GM18867 (cell line): ENCODE results near the gene TRIM73.
"Not testable (repeated sequence)": the region's sequence is repeated elsewhere in the genome, so short reads cannot be mapped to it uniquely, and the experiment has no call there.

Experiments
- ATAC-seq: cut with Tn5 transposase; IDR thresholded peaks from one replicate; pipeline ENCODE4 v1.9.1; 2021; ENCODE audit warnings: mild to moderate bottlenecking, moderate library complexity; ENCODE audit not compliant: unreplicated experiment

TRIM73 gene

DNA sequence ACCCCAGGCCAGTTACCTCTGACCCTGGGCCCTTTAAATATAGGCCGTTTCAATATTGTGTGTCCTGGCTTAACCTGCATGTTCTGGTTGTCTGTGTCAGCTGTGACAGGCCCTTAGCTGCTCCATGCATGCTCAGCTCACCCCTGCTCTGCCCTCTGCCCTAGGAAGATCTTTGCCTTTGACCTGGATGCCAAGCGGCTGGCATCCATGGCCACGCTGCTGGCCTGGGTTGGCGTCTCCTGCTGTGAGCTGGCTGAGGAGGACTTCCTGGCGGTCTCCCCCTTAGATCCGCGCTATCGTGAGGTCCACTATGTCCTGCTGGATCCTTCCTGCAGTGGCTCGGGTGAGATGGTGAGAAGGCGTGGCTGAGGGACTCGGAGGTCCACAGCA lies 20.0 kb downstream of the TRIM73 start:
- ATAC-seq: not testable (repeated sequence)

DNA sequence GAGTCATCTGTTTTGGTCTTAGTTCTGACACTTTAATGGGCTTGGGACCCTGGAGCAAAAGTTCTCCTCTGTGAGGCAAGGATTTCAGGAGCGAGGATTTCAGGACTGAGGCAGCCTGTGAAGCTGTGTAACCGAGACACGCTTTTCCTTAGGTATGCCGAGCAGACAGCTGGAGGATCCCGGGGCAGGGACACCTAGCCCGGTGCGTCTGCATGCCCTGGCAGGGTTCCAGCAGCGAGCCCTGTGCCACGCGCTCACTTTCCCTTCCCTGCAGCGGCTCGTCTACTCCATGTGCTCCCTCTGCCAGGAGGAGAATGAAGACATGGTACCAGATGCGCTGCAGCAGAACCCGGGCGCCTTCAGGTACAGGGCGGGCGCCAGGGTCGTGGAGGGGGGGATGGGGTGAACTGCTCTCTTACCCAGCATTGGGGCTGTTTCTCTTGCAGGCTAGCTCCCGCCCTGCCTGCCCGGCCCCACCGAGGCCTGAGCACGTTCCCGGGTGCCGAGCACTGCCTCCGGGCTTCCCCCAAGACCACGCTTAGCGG lies 20.5 kb downstream of the TRIM73 start:
- ATAC-seq: not testable (repeated sequence)

- ATAC-seq: not testable (repeated sequence)
Observed at GRCh38 chr7:75416787-75417186, 21.4 kb downstream of the TRIM73 start.

- not testable (repeated sequence) for ATAC-seq
Observed at GRCh38 chr7:75418292-75418858, 22.9 kb downstream of the TRIM73 start.

GRCh38 chr7:75419210-75419609 lies 23.8 kb downstream of the TRIM73 start:
- ATAC-seq: not testable (repeated sequence)

- ATAC-seq: not testable (repeated sequence)
Observed at GRCh38 chr7:75419693-75420092, 24.3 kb downstream of the TRIM73 start.

GRCh38 chr7:75420152-75420551 lies 24.7 kb downstream of the TRIM73 start:
- not testable (repeated sequence) for ATAC-seq

- ATAC-seq: not testable (repeated sequence)
Observed at GRCh38 chr7:75421798-75422710, 26.6 kb downstream of the TRIM73 start.

- ATAC-seq: not testable (repeated sequence)
Observed at GRCh38 chr7:75423481-75423880, 28.1 kb downstream of the TRIM73 start.

- ATAC-seq: not testable (repeated sequence)
Observed at GRCh38 chr7:75439000-75439399, 43.6 kb downstream of the TRIM73 start.

DNA sequence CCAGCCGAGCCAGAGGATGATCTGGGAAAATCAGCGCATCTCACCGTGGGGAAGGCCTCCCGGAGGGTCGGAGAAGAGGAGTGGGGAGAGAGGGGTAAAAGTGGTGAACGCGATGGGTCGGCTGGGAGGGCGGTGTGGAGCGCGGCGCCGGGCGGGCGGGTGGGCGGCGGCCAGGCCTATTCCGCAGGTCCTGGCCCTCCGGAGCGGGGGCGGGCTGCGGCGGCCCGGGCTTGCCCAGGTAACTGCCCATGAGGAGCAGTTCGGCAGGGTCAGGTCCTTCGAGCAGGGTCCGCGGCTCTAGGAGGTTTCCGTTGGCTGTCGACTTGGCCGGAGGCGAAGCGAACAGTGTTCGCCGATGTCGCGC lies 46.7 kb downstream of the TRIM73 start:
- ATAC-seq: not testable (repeated sequence)

GRCh38 chr7:75442465-75443111 lies 47.2 kb downstream of the TRIM73 start:
- peak; percentile 91 for ATAC-seq

- not testable (repeated sequence) for ATAC-seq
Observed at GRCh38 chr7:75449946-75450345, 54.5 kb downstream of the TRIM73 start.

- peak; percentile 79 for ATAC-seq
Observed at GRCh38 chr7:75452494-75452955, 57.1 kb downstream of the TRIM73 start.
